Skeletal muscle satellite cell (primary cell): ENCODE measurements around the gene GAMT. TPM values are rescaled to one million over a fixed set of nuclear protein-coding genes. Genes with fewer than 3 reads are reported as not detected.

Experiments
- H3K27me3 ChIP-seq: 2 replicates; pipeline ENCODE4 v1.7.0; 2013; ENCODE audit warnings: low read length; ENCODE audit not compliant: control insufficient read depth, insufficient read depth
- H3K36me3 ChIP-seq: 2 replicates; pipeline ENCODE4 v1.7.0; 2013; ENCODE audit warnings: mild to moderate bottlenecking, control low read depth, low read length; ENCODE audit not compliant: insufficient read depth
- H3K4me1 ChIP-seq: 2 replicates; pipeline ENCODE4 v1.7.0; 2013; ENCODE audit warnings: low read length; ENCODE audit not compliant: control insufficient read depth, insufficient read depth
- H3K4me2 ChIP-seq: 2 replicates; pipeline ENCODE4 v1.7.0; 2013; ENCODE audit warnings: mild to moderate bottlenecking, low read length
- H3K4me3 ChIP-seq: 2 replicates; pipeline ENCODE4 v1.7.0; 2013; ENCODE audit warnings: low read length
- H3K9ac ChIP-seq: 2 replicates; pipeline ENCODE4 v1.7.0; 2013; ENCODE audit warnings: mild to moderate bottlenecking, low read depth, low read length, moderate library complexity
- H3K9me3 ChIP-seq: replicated peaks from 2 replicates; pipeline ENCODE4 v1.7.0; 2013; ENCODE audit warnings: mild to moderate bottlenecking, control low read depth, low read length
- total RNA-seq: library from RNA; depleted of rRNA; stranded (reverse); fragments of >200 nt; gene quantifications from 2 replicates; pipeline ENCODE4 v1.2.3, GENCODE V29; 2012; rRNA removed

Gene GAMT
- 25.6 and 31.5 TPM in 2 replicates for total RNA-seq

- H3K4me1 ChIP-seq: peaks cover 21% of the 10 kb centered on the region
- no peaks in the 10 kb centered on the region for H3K36me3 ChIP-seq
- peak within 1 kb of the TSS; percentile 93 for H3K4me2 ChIP-seq
- no peaks in the 10 kb centered on the region for H3K9me3 ChIP-seq
- H3K27me3 ChIP-seq: no peaks in the 10 kb centered on the region
- peak within 1 kb of the TSS; percentile 78 for H3K9ac ChIP-seq
- H3K4me3 ChIP-seq: peak within 1 kb of the TSS; percentile 80
Measured at GRCh38 chr19:1401138-1401888, at the start of gene GAMT. Gene GAMT (minus strand): TSS chr19:1401542. CDS start chr19:1401476, 66 bp downstream.

- Histone ChIP-seq H3K4me2 (peak within 1 kb of the TSS; percentile 22), H3K27me3 (peaks cover 74% of the 10 kb centered on the region), H3K9ac (no peak within 1 kb of the TSS), H3K36me3 (no peaks in the 10 kb centered on the region), H3K4me3 (no peak within 1 kb of the TSS), H3K4me1 (peaks cover 23% of the 10 kb centered on the region), H3K9me3 (no peaks in the 10 kb centered on the region)
Measured at GRCh38 chr19:1449467-1450442, 48.4 kb upstream of the GAMT start, which contains the start of gene APC2. Gene APC2 (plus strand): TSS chr19:1450121. CDS start chr19:1453002, 2,881 bp downstream.

GRCh38 chr19:1447944-1448343 is 46.6 kb upstream of the GAMT start:
- no peak overlapping the region for H3K4me2 ChIP-seq
- peaks cover 2% of the 10 kb centered on the region for H3K36me3 ChIP-seq
- H3K9ac ChIP-seq: no peak overlapping the region
- H3K9me3 ChIP-seq: no peaks in the 10 kb centered on the region
- H3K27me3 ChIP-seq: peaks cover 61% of the 10 kb centered on the region
- peaks cover 16% of the 10 kb centered on the region for H3K4me1 ChIP-seq
- H3K4me3 ChIP-seq: no peak overlapping the region

GRCh38 chr19:1447504-1447903 is 46.2 kb upstream of the GAMT start:
- H3K4me2 ChIP-seq: no peak overlapping the region
- no peaks in the 10 kb centered on the region for H3K9me3 ChIP-seq
- H3K36me3 ChIP-seq: peaks cover 6% of the 10 kb centered on the region
- H3K9ac ChIP-seq: no peak overlapping the region
- H3K27me3 ChIP-seq: peaks cover 56% of the 10 kb centered on the region
- peaks cover 16% of the 10 kb centered on the region for H3K4me1 ChIP-seq
- H3K4me3 ChIP-seq: no peak overlapping the region

GRCh38 chr19:1446713-1447481 is 45.6 kb upstream of the GAMT start:
- H3K4me2 ChIP-seq: no peak overlapping the region
- H3K27me3 ChIP-seq: peaks cover 50% of the 10 kb centered on the region
- no peaks in the 10 kb centered on the region for H3K9me3 ChIP-seq
- H3K9ac ChIP-seq: no peak overlapping the region
- no peak overlapping the region for H3K4me3 ChIP-seq
- H3K36me3 ChIP-seq: peaks cover 12% of the 10 kb centered on the region
- peaks cover 12% of the 10 kb centered on the region for H3K4me1 ChIP-seq

- Histone ChIP-seq H3K4me1 (peaks cover 12% of the 10 kb centered on the region), H3K9ac (no peak overlapping the region), H3K4me3 (no peak overlapping the region), H3K9me3 (no peaks in the 10 kb centered on the region), H3K4me2 (peak overlapping the region; percentile 49), H3K27me3 (peaks cover 43% of the 10 kb centered on the region), H3K36me3 (peaks cover 20% of the 10 kb centered on the region)
Measured at GRCh38 chr19:1445932-1446712, 44.8 kb upstream of the GAMT start.

- Histone ChIP-seq H3K4me3 (no peak overlapping the region), H3K36me3 (peaks cover 27% of the 10 kb centered on the region), H3K4me2 (peak overlapping the region; percentile 79), H3K27me3 (peaks cover 35% of the 10 kb centered on the region), H3K9ac (no peak overlapping the region), H3K4me1 (peaks cover 18% of the 10 kb centered on the region), H3K9me3 (no peaks in the 10 kb centered on the region)
Measured at GRCh38 chr19:1445185-1445931, 44.0 kb upstream of the GAMT start.

- H3K9ac ChIP-seq: peak overlapping the region; percentile 14
- peaks cover 40% of the 10 kb centered on the region for H3K36me3 ChIP-seq
- H3K4me1 ChIP-seq: peaks cover 30% of the 10 kb centered on the region
Measured at GRCh38 chr19:1441677-1442438, 40.5 kb upstream of the GAMT start.

GRCh38 chr19:1441022-1441426 is 39.7 kb upstream of the GAMT start:
- Histone ChIP-seq H3K9ac (peak overlapping the region; percentile 29), H3K4me1 (peaks cover 30% of the 10 kb centered on the region), H3K36me3 (peaks cover 44% of the 10 kb centered on the region), H3K4me3 (no peak overlapping the region), H3K27me3 (no peaks in the 10 kb centered on the region), H3K4me2 (peak overlapping the region; percentile 29), H3K9me3 (no peaks in the 10 kb centered on the region)

More at GRCh38 chr19:1441677-1442438, 40.5 kb upstream of the GAMT start:
- Histone ChIP-seq H3K4me2 (no peak overlapping the region), H3K4me3 (no peak overlapping the region), H3K9me3 (no peaks in the 10 kb centered on the region), H3K27me3 (peaks cover 6% of the 10 kb centered on the region)
